ENCODE measurements around the gene CRADD. TPM values are rescaled to one million over a fixed set of nuclear protein-coding genes. Genes with fewer than 3 reads are reported as not detected.

The CRADD gene
- total RNA-seq, 1 experiment from 2014 or later: 7.6 TPM

- Histone ChIP-seq H3K56ac (ENCODE audit: insufficient read length, low read depth, low read length) (no peak overlapping the region), H2BK120ac (ENCODE audit: low read depth, low read length, poor library complexity, severe bottlenecking) (no peak overlapping the region), H3K79me1 (ENCODE audit: insufficient read depth, low read depth, low read length, poor library complexity, severe bottlenecking) (no peaks in the 10 kb centered on the region), H2AK5ac (ENCODE audit: insufficient read length, low read length) (no peak overlapping the region), H2BK20ac (ENCODE audit: low read depth, low read length, poor library complexity, severe bottlenecking) (no peak overlapping the region), H4K20me1 (ENCODE audit: control insufficient read depth, insufficient read depth, insufficient read length) (no peaks in the 10 kb centered on the region), H3K27ac (ENCODE audit: insufficient read length, low read depth, low read length) (no peak overlapping the region), H3K79me2 (ENCODE audit: insufficient read depth, low read length) (no peaks in the 10 kb centered on the region), H4K91ac (ENCODE audit: insufficient read length, low read depth, low read length) (no peak overlapping the region), H3K23me2 (ENCODE audit: insufficient read length, low read depth, low read length, poor library complexity, severe bottlenecking) (no peaks in the 10 kb centered on the region), H3K14ac (ENCODE audit: insufficient read depth, low read length) (no peak overlapping the region), H3K4ac (ENCODE audit: low read depth, low read length) (no peak overlapping the region), H3K4me1 (ENCODE audit: insufficient read depth, low read length) (no peaks in the 10 kb centered on the region; the same call in 1 of the 2 replicates), H3K9me3 (ENCODE audit: control insufficient read depth, low read depth, low read length) (no peaks in the 10 kb centered on the region), H3K4me2 (ENCODE audit: insufficient read depth, insufficient read length, low read length) (no peak overlapping the region), H3K27me3 (ENCODE audit: insufficient read depth, low read length) (no peaks in the 10 kb centered on the region), H2BK15ac (ENCODE audit: low read depth, low read length) (no peak overlapping the region), H2BK12ac (ENCODE audit: insufficient read length, low read depth, low read length) (no peak overlapping the region), H3K9ac (ENCODE audit: extremely low read depth, insufficient read length, low read length) (no peak overlapping the region), H4K8ac (replicated peaks; ENCODE audit: insufficient read length, low read depth, low read length) (no peak overlapping the region), H3K23ac (ENCODE audit: insufficient read length, low read depth, low read length) (no peak overlapping the region), H2BK5ac (ENCODE audit: insufficient read length, low read length) (no peak overlapping the region), H2AFZ (ENCODE audit: low read length) (no peak overlapping the region), H3T11ph (ENCODE audit: low read length) (no peak overlapping the region), H4K5ac (ENCODE audit: insufficient read length, low read depth, low read length) (no peak overlapping the region), H3K18ac (ENCODE audit: insufficient read length, low read depth, low read length) (no peak overlapping the region)
- no peak for DNase-seq
- Mint-ChIP-seq H3K27ac (no peak overlapping the region; a peak in 1 of 7 replicates), H3K9me3 (no peaks in the 10 kb centered on the region), H3K4me1 (peaks cover 3 to 14% of the 10 kb centered on the region in 2 experiments; a peak in 3 of 4 replicates), H3K36me3 (ENCODE audit: insufficient read depth in 1 of 3, low read depth in 3 of 3) (no peaks in the 10 kb centered on the region), H3K27me3 (ENCODE audit: low read depth) (no peaks in the 10 kb centered on the region), H3K4me3 (no peak overlapping the region)
- no CpG with 5 or more reads among the region's 5 CpGs for WGBS (ENCODE audit: extremely low coverage, insufficient read length, low lambda C conversion rate)
- no peak for TF ChIP-seq CTCF (conservative IDR thresholded peaks at IDR 0.05)
Measured at GRCh38 chr12:93773122-93773871, 96.1 kb downstream of the CRADD start.

All from H9 (cell line).